Panc1 (cell line): ENCODE measurements around the gene KERA.

Experiments
- CTCF ChIP-seq: fragments of 450-650 bp; IDR thresholded peaks from 2 replicates; pipeline ENCODE4 v1.5.1; 2017; ENCODE audit warnings: mild to moderate bottlenecking
- REST ChIP-seq, 2 experiments: IDR thresholded peaks; 2 replicates each; pipeline ENCODE4 v1.6.1; 2011 to 2012; ENCODE audit warnings: low read depth in 2 of 2, control low read depth in 1 of 2, low read length in 1 of 2, mild to moderate bottlenecking in 1 of 2, moderate library complexity in 1 of 2; ENCODE audit not compliant: insufficient read depth in 1 of 2
- SIN3A ChIP-seq: IDR thresholded peaks from 2 replicates; pipeline ENCODE4 v1.6.1; 2012; ENCODE audit warnings: low read depth, mild to moderate bottlenecking, low read length, moderate library complexity, borderline replicate concordance; ENCODE audit not compliant: insufficient read depth

GRCh38 chr12:91017511-91018263 lies 40.1 kb downstream of the KERA start:
- TF ChIP-seq CTCF (no peak), REST (IDR thresholded peaks at IDR 0.05; ENCODE audit: insufficient read depth in 1 of 2, low read depth in 2 of 2, low read length in 1 of 2) (no peak), SIN3A (no peak)
